Epithelial cell of proximal tubule (primary cell): Measurements from ENCODE around the gene FAM234B. TPM values are rescaled to one million over a fixed set of nuclear protein-coding genes. Genes with fewer than 3 reads are reported as not detected.

ENCODE experiments used
- DNase-seq: peaks from one replicate; pipeline ENCODE4 v3.0.0-alpha.2; 2011; ENCODE audit warnings: low read depth
- H3K4me3 ChIP-seq: 2 replicates; pipeline ENCODE4 v1.5.1; 2011; ENCODE audit warnings: low read depth, mild to moderate bottlenecking, low read length
- CTCF ChIP-seq: conservative IDR thresholded peaks from 2 replicates; pipeline ENCODE4 v1.5.1; 2012; ENCODE audit warnings: low read depth, mild to moderate bottlenecking, low read length
- total RNA-seq: library from RNA; depleted of rRNA; stranded (reverse); fragments of >200 nt; gene quantifications from 2 replicates; pipeline ENCODE4 v1.2.3, GENCODE V29; 2015

The FAM234B gene
- total RNA-seq, 1 donor from 2014 or later: 3.8 TPM

- no peak for TF ChIP-seq CTCF
- H3K4me3 ChIP-seq: no peak overlapping the region
- DNase-seq: no peak
Observed at GRCh38 chr12:13022851-13023271, 21.3 kb upstream of the FAM234B start.

- TF ChIP-seq CTCF: no peak
- no peak for DNase-seq
- no peak overlapping the region for H3K4me3 ChIP-seq
Observed at GRCh38 chr12:13023811-13024530, 20.2 kb upstream of the FAM234B start.

GRCh38 chr12:13024531-13024916 lies 19.7 kb upstream of the FAM234B start:
- no peak for TF ChIP-seq CTCF
- H3K4me3 ChIP-seq: no peak overlapping the region
- DNase-seq: no peak

GRCh38 chr12:13026286-13026685 lies 17.9 kb upstream of the FAM234B start:
- DNase-seq: no peak
- no peak for TF ChIP-seq CTCF
- H3K4me3 ChIP-seq: no peak overlapping the region

GRCh38 chr12:13027032-13027431 lies 17.1 kb upstream of the FAM234B start:
- TF ChIP-seq CTCF: no peak
- no peak overlapping the region for H3K4me3 ChIP-seq
- DNase-seq: no peak

GRCh38 chr12:13027508-13027907 lies 16.7 kb upstream of the FAM234B start:
- TF ChIP-seq CTCF: no peak
- no peak overlapping the region for H3K4me3 ChIP-seq
- no peak for DNase-seq
